Neural crest cell (in vitro differentiated cells): Measurements from ENCODE around the gene CALML6. TPM values are rescaled to one million over a fixed set of nuclear protein-coding genes. Genes with fewer than 3 reads are reported as not detected.

ENCODE experiments used
- DNase-seq: peaks from one replicate; pipeline ENCODE4 v3.0.0; 2021; ENCODE audit warnings: low read depth, mixed read lengths, low spot score
- H3K27ac Mint-ChIP-seq: one replicate; pipeline ENCODE4 v1.8.0; 2021; ENCODE audit warnings: mild to moderate bottlenecking, mixed read lengths; ENCODE audit not compliant: unreplicated experiment
- H3K27me3 Mint-ChIP-seq: 2 replicates; pipeline ENCODE4 v1.8.0; 2021; ENCODE audit warnings: low read depth, mild to moderate bottlenecking, mixed read lengths
- H3K36me3 Mint-ChIP-seq: 2 replicates; pipeline ENCODE4 v1.8.0; 2021; ENCODE audit warnings: low read depth, mild to moderate bottlenecking, mixed read lengths
- H3K4me1 Mint-ChIP-seq: 2 replicates; pipeline ENCODE4 v1.8.0; 2021; ENCODE audit warnings: mixed read lengths
- H3K4me3 Mint-ChIP-seq: one replicate; pipeline ENCODE4 v1.8.0; 2021; ENCODE audit warnings: mild to moderate bottlenecking, mixed read lengths
- H3K9me3 Mint-ChIP-seq: 2 replicates; pipeline ENCODE4 v1.8.0; 2021; ENCODE audit warnings: mixed read lengths
- CTCF ChIP-seq: fragments of 200-600 bp; sonication (generic); conservative IDR thresholded peaks from 2 replicates; pipeline ENCODE4 v1.5.0; 2021; ENCODE audit warnings: antibody characterized with exemption, mild to moderate bottlenecking
- total RNA-seq: library from RNA; stranded (reverse); gene quantifications from 2 replicates; pipeline ENCODE4 v1.2.1, GENCODE V29; 2021

The CALML6 gene
- total RNA-seq, 1 donor from 2014 or later, result 0.63 TPM

- no peaks in the 10 kb centered on the region for H3K27me3 Mint-ChIP-seq
- no peak overlapping the region for H3K27ac Mint-ChIP-seq
- no peaks in the 10 kb centered on the region for H3K9me3 Mint-ChIP-seq
- H3K4me3 Mint-ChIP-seq, result no peak overlapping the region
- DNase-seq, result no peak
- no peaks in the 10 kb centered on the region for H3K36me3 Mint-ChIP-seq
- no peak for TF ChIP-seq CTCF
- H3K4me1 Mint-ChIP-seq, result peaks cover 7% of the 10 kb centered on the region
Observed at GRCh38 chr1:1920608-1921458, 5.8 kb downstream of the CALML6 start.

- Mint-ChIP-seq H3K9me3 (no peaks in the 10 kb centered on the region), H3K4me1 (peaks cover 4% of the 10 kb centered on the region), H3K27ac (no peak overlapping the region), H3K36me3 (no peaks in the 10 kb centered on the region), H3K4me3 (no peak overlapping the region), H3K27me3 (no peaks in the 10 kb centered on the region)
- no peak for TF ChIP-seq CTCF
- DNase-seq, result no peak
Observed at GRCh38 chr1:1921459-1921862, 6.4 kb downstream of the CALML6 start.

- TF ChIP-seq CTCF, result no peak
- DNase-seq, result no peak
- Mint-ChIP-seq H3K4me3 (no peak overlapping the region), H3K36me3 (no peaks in the 10 kb centered on the region), H3K4me1 (peaks cover 4% of the 10 kb centered on the region), H3K27me3 (no peaks in the 10 kb centered on the region), H3K27ac (no peak overlapping the region), H3K9me3 (no peaks in the 10 kb centered on the region)
Observed at GRCh38 chr1:1921901-1922701, 7.0 kb downstream of the CALML6 start.

- Mint-ChIP-seq H3K4me3 (no peak overlapping the region), H3K27me3 (no peaks in the 10 kb centered on the region), H3K27ac (no peak overlapping the region), H3K9me3 (no peaks in the 10 kb centered on the region), H3K4me1 (peaks cover 4% of the 10 kb centered on the region), H3K36me3 (no peaks in the 10 kb centered on the region)
- TF ChIP-seq CTCF, result no peak
- DNase-seq, result no peak
Observed at GRCh38 chr1:1922702-1922955, 7.6 kb downstream of the CALML6 start.

GRCh38 chr1:1922956-1923833, 8.1 kb downstream of the CALML6 start:
- no peaks in the 10 kb centered on the region for H3K9me3 Mint-ChIP-seq
- no peak for TF ChIP-seq CTCF
- H3K4me1 Mint-ChIP-seq, result peaks cover 4% of the 10 kb centered on the region
- H3K4me3 Mint-ChIP-seq, result no peak overlapping the region
- no peak for DNase-seq
- H3K27ac Mint-ChIP-seq, result no peak overlapping the region
- H3K27me3 Mint-ChIP-seq, result no peaks in the 10 kb centered on the region
- H3K36me3 Mint-ChIP-seq, result no peaks in the 10 kb centered on the region
